C1 segment of cervical spinal cord (tissue), 14 donors: ENCODE measurements around the gene AXIN1.
"Not testable (repeated sequence)": the region's sequence is repeated elsewhere in the genome, so short reads cannot be mapped to it uniquely, and the experiment has no call there.

ENCODE experiments used
- DNase-seq, 14 donors: peaks; one replicate each; lab custom pipeline; 2025; lab: John Stamatoyannopoulos, UW

The AXIN1 gene

GRCh38 chr16:381789-382717 lies 29.5 kb upstream of the AXIN1 start, which contains the start of gene PGAP6:
Gene PGAP6 (minus strand): TSS chr16:381978. CDS start chr16:381821, 157 bp downstream.
- DNase-seq: peak in 13 of 14 donors; percentile 19 to 86 (median 54)

GRCh38 chr16:381012-381788 lies 28.7 kb upstream of the AXIN1 start:
- peak in 3 of 14 donors; percentile 32 to 43 (median 34) for DNase-seq

GRCh38 chr16:380762-381011 lies 28.2 kb upstream of the AXIN1 start:
- no peak for DNase-seq

- no peak for DNase-seq
These were observed 27.6 kb upstream of the AXIN1 start for GRCh38 chr16:379961-380761.

GRCh38 chr16:379183-379960 lies 26.8 kb upstream of the AXIN1 start:
- DNase-seq: peak in 1 of 14 donors; percentile 83

- DNase-seq: no peak
These were observed 26.3 kb upstream of the AXIN1 start for GRCh38 chr16:378821-379182.

GRCh38 chr16:378113-378820 lies 25.7 kb upstream of the AXIN1 start:
- DNase-seq: not testable (repeated sequence)

- DNase-seq: no peak
These were observed 25.0 kb upstream of the AXIN1 start for GRCh38 chr16:377419-377951.

GRCh38 chr16:376817-377418 lies 24.4 kb upstream of the AXIN1 start:
- no peak for DNase-seq

GRCh38 chr16:375927-376816 lies 23.6 kb upstream of the AXIN1 start:
- DNase-seq: no peak

GRCh38 chr16:375212-375611 lies 22.7 kb upstream of the AXIN1 start:
- DNase-seq: no peak

GRCh38 chr16:374616-374926 lies 22.0 kb upstream of the AXIN1 start:
- DNase-seq: no peak

GRCh38 chr16:373848-374615 lies 21.5 kb upstream of the AXIN1 start:
- no peak for DNase-seq

- DNase-seq: no peak
These were observed 20.6 kb upstream of the AXIN1 start for GRCh38 chr16:373020-373598.

GRCh38 chr16:372302-372983 lies 19.9 kb upstream of the AXIN1 start:
- DNase-seq: no peak

GRCh38 chr16:371515-372301 lies 19.2 kb upstream of the AXIN1 start:
- DNase-seq: no peak
